Esophagus muscularis mucosa (tissue), 3 donors: ENCODE measurements around the gene ARL2BP.

Experiments
- POLR2A ChIP-seq: fragments of 450-650 bp; IDR thresholded peaks from one replicate; pipeline ENCODE4 v1.6.1; 2017; ENCODE audit warnings: antibody characterized with exemption, moderate library complexity, mild to moderate bottlenecking, low read depth
- TF ChIP-seq, protein P1 (sequence below), 3 experiments: fragments of 200-600 bp in 2 of 3; fragments of 450-650 bp in 1 of 3; sonication (generic) in 2 of 3; IDR thresholded peaks; one replicate each; pipeline ENCODE4 v1.5.1; 2017 to 2019; ENCODE audit warnings: antibody characterized with exemption in 3 of 3, mild to moderate bottlenecking in 2 of 3, moderate library complexity in 1 of 3

DNA sequence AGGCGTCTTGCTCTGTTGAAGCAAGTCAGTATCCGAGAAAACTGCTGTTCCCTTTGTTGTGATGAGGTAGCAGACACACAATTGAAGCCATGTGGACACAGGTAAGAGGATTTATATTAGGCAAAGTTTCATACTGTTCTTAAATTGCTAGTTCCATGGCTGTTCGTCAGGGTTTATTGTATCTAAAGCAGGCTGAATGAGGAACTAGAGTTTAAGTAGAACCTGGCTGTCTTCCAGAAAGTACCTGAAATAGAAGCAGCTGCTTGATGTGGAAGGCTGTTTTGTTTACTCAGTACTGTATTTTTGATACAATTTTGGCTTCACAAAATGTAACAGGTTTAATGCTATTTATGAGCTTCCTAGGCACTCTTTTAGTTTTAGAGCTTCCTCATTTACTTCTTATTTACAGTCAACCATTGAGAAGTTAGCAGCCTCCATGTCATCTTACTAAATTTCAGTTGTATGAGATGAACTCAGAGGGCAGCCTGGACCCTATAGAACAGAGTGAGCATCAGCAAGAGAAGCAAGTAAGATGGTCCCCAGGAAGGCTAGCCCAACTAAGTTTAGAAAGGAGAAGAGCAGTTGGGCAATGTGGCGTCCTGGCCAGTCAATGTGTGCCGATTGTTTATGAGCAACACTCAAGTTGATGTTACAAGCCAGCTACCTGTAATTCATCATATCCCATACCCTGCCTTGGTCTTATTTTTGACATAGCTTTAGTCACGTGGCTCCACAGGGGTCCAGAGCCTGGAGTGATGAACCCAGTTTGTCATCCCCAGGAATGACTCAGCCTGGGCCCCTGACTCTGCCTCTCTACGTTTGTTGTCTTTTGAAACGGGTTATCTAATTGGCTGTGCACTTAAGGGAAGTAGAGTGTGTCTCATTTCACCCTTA, 9.7 kb upstream of the ARL2BP start:
- TF ChIP-seq, protein P1, sequence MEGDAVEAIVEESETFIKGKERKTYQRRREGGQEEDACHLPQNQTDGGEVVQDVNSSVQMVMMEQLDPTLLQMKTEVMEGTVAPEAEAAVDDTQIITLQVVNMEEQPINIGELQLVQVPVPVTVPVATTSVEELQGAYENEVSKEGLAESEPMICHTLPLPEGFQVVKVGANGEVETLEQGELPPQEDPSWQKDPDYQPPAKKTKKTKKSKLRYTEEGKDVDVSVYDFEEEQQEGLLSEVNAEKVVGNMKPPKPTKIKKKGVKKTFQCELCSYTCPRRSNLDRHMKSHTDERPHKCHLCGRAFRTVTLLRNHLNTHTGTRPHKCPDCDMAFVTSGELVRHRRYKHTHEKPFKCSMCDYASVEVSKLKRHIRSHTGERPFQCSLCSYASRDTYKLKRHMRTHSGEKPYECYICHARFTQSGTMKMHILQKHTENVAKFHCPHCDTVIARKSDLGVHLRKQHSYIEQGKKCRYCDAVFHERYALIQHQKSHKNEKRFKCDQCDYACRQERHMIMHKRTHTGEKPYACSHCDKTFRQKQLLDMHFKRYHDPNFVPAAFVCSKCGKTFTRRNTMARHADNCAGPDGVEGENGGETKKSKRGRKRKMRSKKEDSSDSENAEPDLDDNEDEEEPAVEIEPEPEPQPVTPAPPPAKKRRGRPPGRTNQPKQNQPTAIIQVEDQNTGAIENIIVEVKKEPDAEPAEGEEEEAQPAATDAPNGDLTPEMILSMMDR (IDR thresholded peaks at IDR 0.05) = no peak
- TF ChIP-seq POLR2A = no peak
